Endothelial cell of umbilical vein (primary cell): ENCODE results near the gene RIMOC1. TPM values are rescaled to one million over a fixed set of nuclear protein-coding genes. Genes with fewer than 3 reads are reported as not detected.
"Not testable (repeated sequence)": the region's sequence is repeated elsewhere in the genome, so short reads cannot be mapped to it uniquely, and the experiment has no call there.

Source experiments
- BruUV-seq: library from RNA; stranded (reverse); fragments of 400-500 nt; replicated peaks from 2 replicates; lab custom pipeline; 2021; lab: Mats Ljungman, UMichigan
- CTCF ChIA-PET: fragments of 300-600, 350-600 bp; sonication (Branson Sonifier 250); formaldehyde crosslinking; loops from one replicate; lab custom pipeline; 2021; ENCODE audit warnings: antibody characterized with exemption, inconsistent platforms; lab: Charles Lee
- POLR2A ChIA-PET: fragments of 300-600, 350-600 bp; sonication (Branson Sonifier 250); formaldehyde crosslinking; loops from one replicate; lab custom pipeline; 2021; ENCODE audit warnings: antibody characterized with exemption, inconsistent platforms; lab: Charles Lee
- DNase-seq: peaks from one replicate; pipeline ENCODE4 v3.0.0-alpha.2; 2011; ENCODE audit warnings: low read depth, low spot score
- FAIRE-seq: peaks from 2 replicates; lab custom pipeline; 2011; peaks lifted over from hg19 to GRCh38; lab: Jason Lieb, UNC
- H2AFZ ChIP-seq: 2 replicates; pipeline ENCODE4 v1.6.0; 2012; ENCODE audit warnings: low read depth, low read length, control low read depth, inconsistent platforms
- H3K27ac ChIP-seq: 2 replicates; pipeline ENCODE4 v1.5.1; 2011; ENCODE audit warnings: low read depth, mild to moderate bottlenecking, control low read depth, low read length, moderate library complexity; ENCODE audit not compliant: insufficient read depth
- H3K27me3 ChIP-seq, 2 experiments: 2 replicates each; pipeline versions ENCODE4 v1.6.0 to v1.6.1; 2011; ENCODE audit warnings: low read length in 2 of 2, mixed read lengths in 1 of 2; ENCODE audit not compliant: control insufficient read depth in 2 of 2, insufficient read depth in 2 of 2
- H3K36me3 ChIP-seq, 2 experiments: 2 replicates in 1 of 2; 3 replicates in 1 of 2; pipeline ENCODE4 v1.5.1; 2011; ENCODE audit warnings: low read length in 2 of 2, mild to moderate bottlenecking in 1 of 2, moderate library complexity in 1 of 2; ENCODE audit not compliant: control insufficient read depth in 2 of 2, insufficient read depth in 2 of 2; ENCODE audit errors: extremely low read depth in 1 of 2
- H3K4me1 ChIP-seq: 3 replicates; pipeline ENCODE4 v1.5.1; 2011; ENCODE audit warnings: mild to moderate bottlenecking, low read length; ENCODE audit not compliant: control insufficient read depth, insufficient read depth; ENCODE audit errors: extremely low read depth
- H3K4me2 ChIP-seq: 2 replicates; pipeline ENCODE4 v1.6.1; 2011; ENCODE audit warnings: low read length, control low read depth, mixed read lengths; ENCODE audit not compliant: insufficient read depth
- H3K4me3 ChIP-seq, 3 experiments: fragments of 200-600 bp in 1 of 3; sonication (generic), shearing (Covaris generic) in 1 of 3; replicated peaks in 1 of 3; 2 replicates each; pipeline ENCODE4 v1.5.1; 2011 to 2016; ENCODE audit warnings: control low read depth in 3 of 3, low read length in 3 of 3, mild to moderate bottlenecking in 2 of 3, inconsistent platforms in 1 of 3, low read depth in 1 of 3, moderate library complexity in 1 of 3; ENCODE audit not compliant: insufficient read depth in 1 of 3
- H3K79me2 ChIP-seq: 2 replicates; pipeline ENCODE4 v1.6.0; 2012; ENCODE audit warnings: low read length, inconsistent platforms; ENCODE audit not compliant: control insufficient read depth, insufficient read depth
- H3K9ac ChIP-seq: replicated peaks from 2 replicates; pipeline ENCODE3; 2011; ENCODE audit warnings: low read length, control low read depth; ENCODE audit not compliant: insufficient read depth; ENCODE audit errors: extremely low read depth
- H3K9me1 ChIP-seq: replicated peaks from 3 replicates; pipeline ENCODE4 v1.6.0; 2011; ENCODE audit warnings: mild to moderate bottlenecking, low read length; ENCODE audit not compliant: control insufficient read depth, insufficient read depth; ENCODE audit errors: extremely low read depth
- H3K9me3 ChIP-seq: replicated peaks from 2 replicates; pipeline ENCODE4 v1.5.1; 2012; ENCODE audit warnings: low read length, inconsistent platforms; ENCODE audit not compliant: control insufficient read depth, insufficient read depth
- H4K20me1 ChIP-seq: replicated peaks from 2 replicates; pipeline ENCODE3; 2011; ENCODE audit warnings: mild to moderate bottlenecking, low read length; ENCODE audit not compliant: control insufficient read depth, insufficient read depth; ENCODE audit errors: extremely low read depth
- EZH2 ChIP-seq: IDR thresholded peaks from 2 replicates; pipeline ENCODE4 v1.6.1; 2012; ENCODE audit warnings: borderline replicate concordance, low read depth, mild to moderate bottlenecking, moderate library complexity, low read length, inconsistent platforms; ENCODE audit not compliant: severe bottlenecking
- FOS ChIP-seq: IDR thresholded peaks from 2 replicates; pipeline ENCODE4 v1.6.1; 2011; ENCODE audit warnings: mild to moderate bottlenecking, low read length, moderate library complexity, borderline replicate concordance; ENCODE audit not compliant: insufficient read depth
- GATA2 ChIP-seq: IDR thresholded peaks from 2 replicates; pipeline ENCODE4 v1.7.0; 2011; ENCODE audit warnings: low read depth, mild to moderate bottlenecking, moderate library complexity, mixed read lengths, low read length; ENCODE audit not compliant: insufficient read length, insufficient read depth
- JUN ChIP-seq: IDR thresholded peaks from 2 replicates; pipeline ENCODE4 v1.6.1; 2011; ENCODE audit warnings: borderline replicate concordance, low read depth; ENCODE audit not compliant: insufficient read length, insufficient read depth
- MAX ChIP-seq: IDR thresholded peaks from 2 replicates; pipeline ENCODE4 v1.6.1; 2011; ENCODE audit not compliant: insufficient read depth, insufficient read length
- MYC ChIP-seq: IDR thresholded peaks from one replicate; pipeline ENCODE4 v1.6.1; 2011; ENCODE audit warnings: mild to moderate bottlenecking, low read depth, low read length
- POLR2A ChIP-seq: IDR thresholded peaks from 2 replicates; pipeline ENCODE4 v1.6.1; 2012; ENCODE audit warnings: low read depth, mild to moderate bottlenecking, control low read depth, low read length
- POLR2AphosphoS5 ChIP-seq: IDR thresholded peaks from 2 replicates; pipeline ENCODE4 v1.6.1; 2012; ENCODE audit warnings: low read depth, mild to moderate bottlenecking, control low read depth, low read length, moderate library complexity; ENCODE audit not compliant: insufficient read depth
- dilution Hi-C: fragments of 300-500 bp; cut with MboI; formaldehyde crosslinking; loops from one replicate; pipeline ENCODE4 v1.15.0; 2019; ENCODE audit warnings: low sequenced_read_pairs; ENCODE audit not compliant: extremely low pct_ligation_motif_present
- intact Hi-C: fragments of 100-400 bp; cut with micrococcal nuclease; formaldehyde crosslinking; loops from one replicate; pipeline ENCODE4 v1.10.0; 2022
- polyA plus RNA-seq, 4 experiments: library from polyadenylated mRNA; depleted of rRNA in 3 of 4; stranded (reverse) in 3 of 4; unstranded in 1 of 4; fragments of >200 nt; gene quantifications; 2 replicates each; pipeline versions ENCODE4 v1.2.1 to v1.2.3, GENCODE V29; 2011 to 2012; ENCODE audit warnings: missing spikeins in 1 of 4
- total RNA-seq: library from RNA; stranded (reverse); gene quantifications from 2 replicates; pipeline ENCODE4 v1.2.3, GENCODE V29; 2021
- TF ChIP-seq, protein P1 (sequence below), 2 donors: IDR thresholded peaks; 1 replicate in 1 of 2; 2 replicates in 1 of 2; pipeline ENCODE4 v1.5.1; 2011; ENCODE audit warnings: low read length in 2 of 2, mild to moderate bottlenecking in 2 of 2, moderate library complexity in 2 of 2, control low read depth in 1 of 2, inconsistent platforms in 1 of 2, low read depth in 1 of 2; ENCODE audit not compliant: insufficient read depth in 1 of 2; ENCODE audit errors: extremely low read depth in 1 of 2

RIMOC1 gene
- total and polyA plus RNA-seq, 2 donors (not counting 3 experiments of a cell fraction or from before 2014, with no cell fraction given), result 15.7 to 32.0 TPM

- no peaks in the 10 kb centered on the region for H3K9me3 ChIP-seq
- H3K27me3 ChIP-seq, result no peaks in the 10 kb centered on the region
- intact Hi-C loops, result no loop called here
- no peak overlapping the region for H3K27ac ChIP-seq
- dilution Hi-C loops, result no loop called here
- no peak overlapping the region for H3K4me3 ChIP-seq
- ChIA-PET POLR2A (no interaction called here), CTCF (no interaction called here)
- no peak for FAIRE-seq
- H2AFZ ChIP-seq, result no peak overlapping the region
- no peaks in the 10 kb centered on the region for H3K4me1 ChIP-seq
- no TSS peak for BruUV-seq
- H3K36me3 ChIP-seq, result no peaks in the 10 kb centered on the region
- H4K20me1 ChIP-seq, result no peaks in the 10 kb centered on the region
- no peak overlapping the region for H3K4me2 ChIP-seq
- no peaks in the 10 kb centered on the region for H3K9me1 ChIP-seq
- DNase-seq, result no peak
- TF ChIP-seq MYC (no peak), MAX (no peak), FOS (no peak), EZH2 (no peak), JUN (no peak), POLR2A (no peak), POLR2AphosphoS5 (no peak), GATA2 (no peak)
- TF ChIP-seq, protein P1, sequence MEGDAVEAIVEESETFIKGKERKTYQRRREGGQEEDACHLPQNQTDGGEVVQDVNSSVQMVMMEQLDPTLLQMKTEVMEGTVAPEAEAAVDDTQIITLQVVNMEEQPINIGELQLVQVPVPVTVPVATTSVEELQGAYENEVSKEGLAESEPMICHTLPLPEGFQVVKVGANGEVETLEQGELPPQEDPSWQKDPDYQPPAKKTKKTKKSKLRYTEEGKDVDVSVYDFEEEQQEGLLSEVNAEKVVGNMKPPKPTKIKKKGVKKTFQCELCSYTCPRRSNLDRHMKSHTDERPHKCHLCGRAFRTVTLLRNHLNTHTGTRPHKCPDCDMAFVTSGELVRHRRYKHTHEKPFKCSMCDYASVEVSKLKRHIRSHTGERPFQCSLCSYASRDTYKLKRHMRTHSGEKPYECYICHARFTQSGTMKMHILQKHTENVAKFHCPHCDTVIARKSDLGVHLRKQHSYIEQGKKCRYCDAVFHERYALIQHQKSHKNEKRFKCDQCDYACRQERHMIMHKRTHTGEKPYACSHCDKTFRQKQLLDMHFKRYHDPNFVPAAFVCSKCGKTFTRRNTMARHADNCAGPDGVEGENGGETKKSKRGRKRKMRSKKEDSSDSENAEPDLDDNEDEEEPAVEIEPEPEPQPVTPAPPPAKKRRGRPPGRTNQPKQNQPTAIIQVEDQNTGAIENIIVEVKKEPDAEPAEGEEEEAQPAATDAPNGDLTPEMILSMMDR (IDR thresholded peaks at IDR 0.05; ENCODE audit: extremely low read depth in 1 of 2, insufficient read depth in 1 of 2, low read depth in 1 of 2, low read length in 2 of 2), result no peak
- no peaks in the 10 kb centered on the region for H3K79me2 ChIP-seq
- H3K9ac ChIP-seq, result no peak overlapping the region
These were observed 36.5 kb downstream of the RIMOC1 start for GRCh38 chr5:41940641-41941040.

GRCh38 chr5:41945332-41945955 lies 41.3 kb downstream of the RIMOC1 start:
- H3K4me1 ChIP-seq, H4K20me1 ChIP-seq, H3K9ac ChIP-seq, POLR2A ChIA-PET, dilution Hi-C loops, intact Hi-C loops, H3K9me1 ChIP-seq, H2AFZ ChIP-seq, H3K9me3 ChIP-seq, H3K36me3 ChIP-seq, H3K4me2 ChIP-seq, H3K27ac ChIP-seq, FAIRE-seq, DNase-seq, H3K27me3 ChIP-seq, BruUV-seq, H3K79me2 ChIP-seq, H3K4me3 ChIP-seq: not testable (repeated sequence)
- CTCF ChIA-PET, result interaction anchor here (1.0 kb wide), 1 partner anchor 10 kb away, joined by 4 read pairs; no protein-coding TSS in a partner anchor
